Activated B cell treated with CpG ODN at 0.5 μM for 24 hours (primary cell): ENCODE results near the gene SOX6. TPM values are rescaled to one million over a fixed set of nuclear protein-coding genes. Genes with fewer than 3 reads are reported as not detected.

ENCODE experiments used
- ATAC-seq: fragments of 200-7000 bp; cut with Tn5 transposase; one replicate; pipeline ENCODE4 v1.10.0; 2021; ENCODE audit warnings: low read depth, mild to moderate bottlenecking, moderate library complexity
- CTCF ChIA-PET: fragments of 350-600 bp; sonication (Branson Sonifier 250); formaldehyde crosslinking; loops from one replicate; lab custom pipeline; 2021; ENCODE audit warnings: antibody characterized with exemption; lab: Charles Lee
- POLR2A ChIA-PET: fragments of 350-600 bp; sonication (Branson Sonifier 250); formaldehyde crosslinking; loops from one replicate; lab custom pipeline; 2021; ENCODE audit warnings: antibody characterized with exemption; lab: Charles Lee
- DNase-seq: peaks from one replicate; pipeline ENCODE4 v3.0.0; 2022
- H3K27ac Mint-ChIP-seq: one replicate; pipeline ENCODE4 v1.8.0; 2020; ENCODE audit warnings: mixed read lengths
- H3K27me3 Mint-ChIP-seq: one replicate; pipeline ENCODE4 v1.8.0; 2021; ENCODE audit warnings: mixed read lengths
- H3K36me3 Mint-ChIP-seq: one replicate; pipeline ENCODE4 v1.8.0; 2021; ENCODE audit warnings: low read depth, mixed read lengths
- H3K4me1 Mint-ChIP-seq: one replicate; pipeline ENCODE4 v1.8.0; 2021; ENCODE audit warnings: mixed read lengths
- H3K4me3 Mint-ChIP-seq: one replicate; pipeline ENCODE4 v1.8.0; 2020; ENCODE audit warnings: mild to moderate bottlenecking, mixed read lengths
- H3K9me3 Mint-ChIP-seq: one replicate; pipeline ENCODE4 v1.8.0; 2020; ENCODE audit warnings: mixed read lengths
- CTCF ChIP-seq: fragments of 200-600 bp; IDR thresholded peaks from one replicate; pipeline ENCODE4 v1.8.0; 2022; ENCODE audit warnings: antibody characterized with exemption, mild to moderate bottlenecking
- intact Hi-C: fragments of 100-400 bp; cut with micrococcal nuclease; formaldehyde crosslinking; loops from one replicate; pipeline ENCODE4 v1.15.1; 2024
- total RNA-seq: library from RNA; stranded (reverse); gene quantifications from 2 replicates; pipeline ENCODE4 v1.2.3, GENCODE V29; 2022

SOX6 gene
- total RNA-seq, 1 donor from 2014 or later = not detected

- Mint-ChIP-seq H3K4me1 (no peaks in the 10 kb centered on the region), H3K4me3 (no peak overlapping the region), H3K27ac (no peak overlapping the region), H3K36me3 (no peaks in the 10 kb centered on the region), H3K27me3 (no peaks in the 10 kb centered on the region), H3K9me3 (peaks cover 2% of the 10 kb centered on the region)
- intact Hi-C loops = no loop called here
- ChIA-PET POLR2A (no interaction called here), CTCF (no interaction called here)
- no peak for ATAC-seq
- no peak for TF ChIP-seq CTCF
- no peak for DNase-seq
Observed at GRCh38 chr11:16266021-16266420, 90.3 kb downstream of the SOX6 start.

- H3K4me3 Mint-ChIP-seq = no peak overlapping the region
- peaks cover 2% of the 10 kb centered on the region for H3K9me3 Mint-ChIP-seq
- POLR2A ChIA-PET = no interaction called here
- H3K36me3 Mint-ChIP-seq = no peaks in the 10 kb centered on the region
- DNase-seq (no peak), ATAC-seq (no peak)
- no peak for TF ChIP-seq CTCF
- no peak overlapping the region for H3K27ac Mint-ChIP-seq
- intact Hi-C loops = no loop called here
- H3K4me1 Mint-ChIP-seq = no peaks in the 10 kb centered on the region
- CTCF ChIA-PET = no interaction called here
- no peaks in the 10 kb centered on the region for H3K27me3 Mint-ChIP-seq
Observed at GRCh38 chr11:16265022-16265421, 91.3 kb downstream of the SOX6 start.

- Mint-ChIP-seq H3K27me3 (no peaks in the 10 kb centered on the region), H3K9me3 (peaks cover 2% of the 10 kb centered on the region), H3K4me1 (no peaks in the 10 kb centered on the region), H3K27ac (no peak overlapping the region), H3K4me3 (no peak overlapping the region), H3K36me3 (no peaks in the 10 kb centered on the region)
- ATAC-seq (no peak), DNase-seq (no peak)
- intact Hi-C loops = no loop called here
- CTCF ChIA-PET = no interaction called here
- no peak for TF ChIP-seq CTCF
- POLR2A ChIA-PET = no interaction called here
Observed at GRCh38 chr11:16262645-16262955, 93.7 kb downstream of the SOX6 start.

DNA sequence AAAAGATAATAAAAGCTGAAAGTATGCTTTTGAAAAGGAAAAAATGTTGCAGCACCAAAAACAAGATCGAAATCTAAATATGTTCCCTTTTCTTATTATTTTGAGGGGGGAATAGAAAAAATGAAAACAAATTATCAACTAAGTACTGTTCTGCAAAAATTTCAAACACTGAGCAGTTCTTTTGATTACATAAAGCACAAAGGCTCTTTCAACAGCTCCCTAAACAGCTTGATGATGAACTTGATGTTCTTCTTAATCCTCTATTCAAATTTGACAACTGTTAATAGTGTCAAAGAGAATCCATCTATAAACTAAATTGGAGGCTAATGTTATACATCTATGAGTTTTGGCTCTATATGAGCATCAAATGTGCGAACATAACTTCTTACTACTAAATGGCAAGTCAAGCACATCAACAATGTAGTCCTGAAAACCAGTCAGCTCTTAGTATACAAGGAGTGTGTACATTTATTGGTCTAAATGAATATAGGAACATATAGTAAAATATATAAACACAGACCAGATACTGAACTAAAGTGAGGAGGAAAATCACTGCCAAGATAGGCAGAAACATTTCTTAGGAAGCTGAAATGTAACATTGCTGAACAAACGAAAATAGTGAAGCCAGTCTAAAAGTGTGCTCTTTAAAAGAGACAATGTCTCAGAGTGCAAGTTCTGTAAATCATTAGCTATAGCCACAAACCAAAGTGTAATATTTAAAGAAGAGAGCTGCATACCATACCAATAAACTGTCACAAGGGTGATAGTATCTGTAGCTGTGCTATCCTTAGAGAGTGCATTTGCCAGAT is 94.3 kb downstream of the SOX6 start:
- Mint-ChIP-seq H3K9me3 (peaks cover 3% of the 10 kb centered on the region), H3K36me3 (no peaks in the 10 kb centered on the region), H3K4me1 (no peaks in the 10 kb centered on the region), H3K27me3 (no peaks in the 10 kb centered on the region), H3K4me3 (no peak overlapping the region), H3K27ac (no peak overlapping the region)
- ChIA-PET POLR2A (no interaction called here), CTCF (no interaction called here)
- ATAC-seq (no peak), DNase-seq (no peak)
- TF ChIP-seq CTCF = no peak
- intact Hi-C loops = no loop called here

- intact Hi-C loops = no loop called here
- no peak overlapping the region for H3K27ac Mint-ChIP-seq
- TF ChIP-seq CTCF = no peak
- ATAC-seq (no peak), DNase-seq (no peak)
- ChIA-PET CTCF (no interaction called here), POLR2A (no interaction called here)
- no peak overlapping the region for H3K4me3 Mint-ChIP-seq
- peaks cover 8% of the 10 kb centered on the region for H3K9me3 Mint-ChIP-seq
- no peaks in the 10 kb centered on the region for H3K27me3 Mint-ChIP-seq
- no peaks in the 10 kb centered on the region for H3K4me1 Mint-ChIP-seq
- H3K36me3 Mint-ChIP-seq = no peaks in the 10 kb centered on the region
Observed at GRCh38 chr11:16252373-16252772, 104.0 kb downstream of the SOX6 start.
